Stimulated activated CD4-positive, alpha-beta T cell treated with anti-CD3 and anti-CD28 coated beads, Interleukin-1b, Interleukin-23, amount 100 ng/mL, for 4 hours (primary cell): ENCODE results near the gene PANK1.

Experiments
- DNase-seq, 2 donors: peaks; one replicate each; pipeline ENCODE4 v3.0.0-alpha.2; 2020; ENCODE audit warnings: low read depth in 2 of 2

PANK1 gene

GRCh38 chr10:89534826-89535166 lies 110.2 kb downstream of the PANK1 start:
- DNase-seq = no peak
